K562 (cell line): ENCODE data around the gene TCP11. TPM values are rescaled to one million over a fixed set of nuclear protein-coding genes. Genes with fewer than 3 reads are reported as not detected.

Experiments used
- CBX1 ChIP-seq: sonication (generic); IDR thresholded peaks from 2 replicates; pipeline ENCODE4 v1.6.1; 2016; ENCODE audit warnings: antibody characterized with exemption, low read depth, mild to moderate bottlenecking
- CREM ChIP-seq: IDR thresholded peaks from 2 replicates; pipeline ENCODE4 v1.6.1; 2014; ENCODE audit warnings: antibody characterized with exemption, low read depth
- ELK3 ChIP-seq: fragments of 450-650 bp; formaldehyde crosslinking; IDR thresholded peaks from 2 replicates; pipeline ENCODE4 v1.4.0; 2020; ENCODE audit warnings: mild to moderate bottlenecking
- LEF1 ChIP-seq: fragments of 450-650 bp; IDR thresholded peaks from 2 replicates; pipeline ENCODE4 v1.6.1; 2016; ENCODE audit warnings: mild to moderate bottlenecking
- RBM22 ChIP-seq: fragments of 200-400 bp; formaldehyde crosslinking; IDR thresholded peaks from 2 replicates; pipeline ENCODE4 v1.6.1; 2018; ENCODE audit warnings: low read length, low read depth; ENCODE audit not compliant: poor library complexity, severe bottlenecking
- RCOR1 ChIP-seq, 2 experiments: IDR thresholded peaks; 2 replicates each; pipeline ENCODE4 v1.6.1; 2012; ENCODE audit warnings: low read depth in 2 of 2, low read length in 2 of 2, borderline replicate concordance in 1 of 2, improper control_type of control experiment in 1 of 2
- ZBTB5 ChIP-seq: fragments of 450-650 bp; IDR thresholded peaks from 2 replicates; pipeline ENCODE4 v1.6.1; 2017; ENCODE audit warnings: antibody characterized with exemption
- ZNF24 ChIP-seq: fragments of 450-650 bp; IDR thresholded peaks from 2 replicates; pipeline ENCODE4 v1.6.1; 2016
- ZNF764 ChIP-seq: fragments of 250-450 bp; sonication (Bioruptor Pico); IDR thresholded peaks from 2 replicates; pipeline ENCODE4 v1.4.0; 2020; ENCODE audit warnings: low read depth, mild to moderate bottlenecking, moderate library complexity
- polyA plus RNA-seq, 8 experiments: library from polyadenylated mRNA; depleted of rRNA in 4 of 8; stranded (reverse) in 5 of 8; unstranded in 3 of 8; fragments of >200 nt; fragmentation: Nextera tagmentation in 2 of 8; fragmentation: Illumina TruSeq in 1 of 8; extraction: Ambion mirVana in 2 of 8; extraction: Trizol in 1 of 8; gene quantifications; 2 replicates each; pipeline versions ENCODE4 v1.2.1 to v1.2.3, GENCODE V29; 2011 to 2014; ENCODE audit warnings: inconsistent platforms in 1 of 8, missing spikeins in 1 of 8
- total RNA-seq, 7 experiments: library from RNA; depleted of rRNA in 6 of 7; stranded (reverse); fragments of >200 nt in 6 of 7; fragmentation: Illumina TruSeq in 2 of 7; extraction: Trizol in 2 of 7; gene quantifications; 2 replicates each; pipeline versions ENCODE4 v1.2.1 to v1.2.3, GENCODE V29; 2011 to 2021; ENCODE audit warnings: low replicate concordance in 1 of 7

TCP11 gene
- total and polyA plus RNA-seq, 9 of the 15 experiments (the other 6 are each of a cell fraction or from before 2014, with no cell fraction given), result not detected

GRCh38 chr6:35072051-35072697 lies 69.0 kb downstream of the TCP11 start (continued):
- no peak for TF ChIP-seq ZBTB5
- TF ChIP-seq CREM, result no peak
- TF ChIP-seq LEF1, result no peak
- no peak for TF ChIP-seq ELK3 (CRISPR knock-in tag)
- TF ChIP-seq RCOR1 (IDR thresholded peaks at IDR 0.05; ENCODE audit: borderline replicate concordance in 1 of 2, low read depth in 2 of 2, low read length in 2 of 2), result no peak
- no peak for TF ChIP-seq RBM22
- TF ChIP-seq ZNF764 (CRISPR knock-in tag), result no peak
- TF ChIP-seq ZNF24, result no peak
- TF ChIP-seq CBX1, result no peak
- TF ChIP-seq, all 486 proteins: peak for 0
